AG10803 (cell line): ENCODE data around the gene COX6B2.

ENCODE experiments used
- DNase-seq: peaks from one replicate; pipeline ENCODE4 v3.0.0; 2010; ENCODE audit warnings: low read depth
- H3K4me3 ChIP-seq: 2 replicates; pipeline ENCODE4 v1.5.1; 2011; ENCODE audit warnings: mild to moderate bottlenecking, low read length, control low read depth
- CTCF ChIP-seq: conservative IDR thresholded peaks from 2 replicates; pipeline ENCODE4 v1.5.1; 2011; ENCODE audit warnings: mild to moderate bottlenecking, low read length, control low read depth, inconsistent platforms

Gene COX6B2

DNA sequence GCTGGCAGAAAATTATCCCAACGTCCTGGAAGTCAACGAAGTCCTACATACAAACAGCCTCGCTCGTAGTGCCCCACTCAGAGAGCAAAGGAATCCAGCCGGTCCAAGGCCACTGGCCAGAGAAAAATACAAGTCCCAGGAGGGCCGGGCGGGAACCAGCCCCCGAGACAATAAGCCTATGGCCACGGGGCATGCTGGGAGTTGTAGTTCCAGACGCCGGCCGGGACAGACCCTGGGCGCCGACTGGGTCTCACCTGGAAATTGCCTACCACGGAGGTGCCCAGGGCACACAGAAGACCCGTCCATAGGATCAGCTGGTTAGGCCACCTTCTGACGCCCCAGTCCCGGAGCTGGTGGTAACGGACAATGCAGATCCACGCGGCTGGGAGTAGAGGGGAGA, 34.7 kb downstream of the COX6B2 start:
- no peak for TF ChIP-seq CTCF
- peak; percentile 27 for DNase-seq
- no peak overlapping the region for H3K4me3 ChIP-seq

DNA sequence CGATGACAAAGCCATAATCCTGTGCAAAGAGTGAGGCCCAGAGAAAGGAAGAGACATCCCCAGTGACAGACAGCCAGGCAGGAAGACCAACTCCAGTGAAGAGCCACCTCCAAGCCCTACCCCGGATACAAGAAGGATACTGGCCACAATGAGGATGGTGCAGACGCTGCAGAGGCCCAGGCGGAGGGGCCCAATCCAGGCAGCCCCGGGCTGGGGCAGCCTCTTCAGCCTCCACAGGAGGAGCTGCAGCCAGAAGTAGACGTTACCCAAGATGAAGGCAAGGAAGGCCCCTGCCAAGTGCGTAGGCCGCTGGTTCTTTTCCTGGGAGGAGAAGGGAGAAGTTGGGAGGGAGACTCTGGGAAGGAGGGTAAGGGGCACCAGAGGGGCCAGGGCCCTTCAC, 37.9 kb downstream of the COX6B2 start:
- no peak overlapping the region for H3K4me3 ChIP-seq
- no peak for DNase-seq
- no peak for TF ChIP-seq CTCF

- H3K4me3 ChIP-seq = no peak overlapping the region
- no peak for TF ChIP-seq CTCF
- no peak for DNase-seq
Measured at GRCh38 chr19:55315956-55316525, 38.5 kb downstream of the COX6B2 start.

GRCh38 chr19:55314396-55314795, 40.1 kb downstream of the COX6B2 start:
- H3K4me3 ChIP-seq = no peak overlapping the region
- no peak for TF ChIP-seq CTCF
- DNase-seq = no peak

DNA sequence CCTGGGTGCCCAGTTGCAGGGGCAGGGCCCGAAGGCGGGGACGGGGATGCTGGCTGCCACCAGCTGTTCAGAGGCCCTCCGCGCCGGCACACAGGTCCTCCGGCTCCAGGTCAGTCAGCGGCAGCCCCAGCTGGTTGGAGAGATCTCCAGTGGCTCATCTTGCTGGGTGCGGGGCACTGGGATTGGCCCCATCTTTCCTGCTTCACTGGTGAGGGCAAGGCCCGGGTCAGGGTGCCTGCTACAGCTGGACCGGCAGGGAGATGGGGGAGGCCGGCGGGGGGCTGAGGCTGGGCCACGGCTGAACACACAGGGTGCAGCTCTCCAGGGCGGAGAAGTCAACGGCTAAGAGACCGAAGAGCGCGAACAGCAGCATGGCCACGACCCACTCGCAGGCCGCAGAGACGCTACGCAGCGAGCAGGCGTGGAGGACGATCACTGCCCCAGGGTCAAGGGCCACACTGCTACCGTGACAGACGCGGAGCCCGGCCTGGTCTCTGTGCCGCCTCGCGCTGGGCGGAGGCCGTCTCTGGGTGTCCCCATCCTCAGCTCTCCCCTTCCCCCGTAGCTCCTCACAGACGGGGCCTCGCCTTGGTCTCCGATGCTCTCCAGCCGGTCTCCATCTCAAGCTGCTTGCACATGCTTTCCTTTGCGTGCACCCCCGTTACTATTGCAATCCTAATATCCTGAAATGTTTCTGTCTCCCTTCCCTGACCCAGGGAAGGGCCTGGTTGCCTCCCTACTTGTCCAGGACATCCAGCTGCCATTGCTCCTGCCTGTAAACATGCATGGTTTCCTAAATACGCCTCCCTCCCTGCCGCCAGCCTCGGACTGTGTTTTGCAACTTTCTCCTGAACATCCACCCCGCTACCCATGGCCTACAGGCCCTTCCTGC, 41.7 kb downstream of the COX6B2 start:
- no peak for DNase-seq
- no peak for TF ChIP-seq CTCF
- no peak overlapping the region for H3K4me3 ChIP-seq

DNA sequence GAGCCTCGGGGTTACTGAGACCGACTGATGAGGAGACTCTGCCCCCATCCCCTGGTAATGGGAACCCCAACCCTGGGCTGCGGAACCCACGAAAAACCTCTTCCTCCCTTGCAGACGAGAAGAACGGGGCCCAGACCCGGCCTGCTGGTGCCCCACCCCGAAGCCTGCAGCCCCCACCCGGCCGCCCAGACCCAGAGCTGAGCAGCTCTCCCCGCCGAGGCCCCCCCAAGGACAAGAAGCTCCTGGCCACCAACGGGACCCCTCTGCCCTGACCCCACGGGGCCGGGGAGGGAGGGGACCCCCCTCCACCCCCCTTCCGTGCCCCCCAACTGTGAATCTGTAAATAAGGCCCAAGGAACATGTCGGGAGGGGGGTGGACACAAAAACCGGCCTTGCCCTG, 42.7 kb downstream of the COX6B2 start:
- TF ChIP-seq CTCF = no peak
- no peak overlapping the region for H3K4me3 ChIP-seq
- DNase-seq = no peak

DNA sequence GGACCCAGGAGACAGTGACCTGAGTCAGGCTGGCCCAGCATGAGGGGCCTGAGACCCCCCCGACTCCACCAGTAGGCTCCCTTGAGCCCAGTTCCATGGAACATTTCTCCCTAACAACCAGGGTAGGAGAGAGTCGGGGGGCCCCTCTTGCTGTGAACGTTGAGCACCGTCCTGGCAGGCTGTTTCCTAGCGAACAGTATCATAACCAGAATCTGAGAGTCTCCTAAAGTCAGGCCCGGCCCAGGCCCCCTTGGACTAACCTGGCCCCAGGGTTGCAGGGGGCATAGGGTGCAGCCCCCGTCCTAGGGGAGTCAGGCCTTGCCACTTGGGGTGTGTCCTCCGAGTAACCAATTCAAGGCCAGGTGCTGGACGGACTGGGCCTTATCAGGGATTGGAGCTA, 43.1 kb downstream of the COX6B2 start:
- H3K4me3 ChIP-seq = no peak overlapping the region
- TF ChIP-seq CTCF = no peak
- no peak for DNase-seq
